ENCODE measurements around the gene DUSP9. TPM values are rescaled to one million over a fixed set of nuclear protein-coding genes. Genes with fewer than 3 reads are reported as not detected.
A peak's percentile ranks its signal among the peaks of the same experiment; 100 is the strongest.

The DUSP9 gene
- total and polyA plus RNA-seq, 12 donors, result 0.11 to 15.9 (median 0.24) TPM; not detected in 6

DNA sequence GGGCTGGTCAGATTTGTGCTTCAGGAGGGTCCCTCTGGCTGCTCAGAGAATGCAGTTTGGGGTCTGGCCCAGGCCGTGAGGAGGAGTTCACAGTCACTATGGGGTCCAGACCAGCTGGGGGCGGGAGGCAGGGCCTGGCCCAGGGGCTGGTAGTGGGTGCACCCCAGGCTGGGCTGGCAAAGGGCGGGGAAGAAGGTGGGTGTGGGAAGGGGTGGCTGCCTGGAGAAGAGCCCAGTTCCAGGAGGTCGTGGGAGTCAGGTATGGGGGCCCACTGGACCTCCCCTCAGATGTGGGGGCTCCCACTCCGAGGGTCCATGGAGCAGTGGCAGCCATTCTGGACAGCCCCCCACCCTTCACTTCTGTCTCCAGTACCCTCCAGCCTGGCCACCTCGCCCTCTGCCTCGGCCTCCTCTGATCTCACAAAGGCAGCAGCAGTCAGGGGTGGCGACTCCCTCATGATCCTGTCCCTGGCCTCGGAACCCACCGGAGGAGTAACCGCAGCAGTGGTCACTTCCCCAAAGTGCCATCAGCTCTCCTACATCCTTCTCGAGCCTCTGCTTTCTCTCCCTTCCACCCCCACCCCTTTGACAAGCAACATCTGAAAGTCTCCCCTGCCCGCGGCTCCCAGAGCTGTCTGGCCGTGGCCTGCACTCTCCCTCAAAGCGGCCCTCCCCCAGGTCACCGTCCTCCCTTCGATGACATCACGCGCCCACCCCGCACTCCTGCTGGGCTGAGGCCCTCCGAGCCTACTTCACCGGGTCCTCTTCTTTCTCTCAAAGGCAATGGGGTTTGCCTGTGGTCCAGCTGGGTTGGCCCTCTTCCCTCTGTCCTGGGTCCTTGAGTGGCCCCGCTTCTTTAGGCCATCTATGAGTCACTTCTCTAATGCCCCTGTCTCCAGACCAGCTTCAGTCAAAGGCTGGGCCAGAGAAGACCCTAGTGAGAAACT, 39.0 kb downstream of the DUSP9 start:
- Histone ChIP-seq H3K4me3 (no peak overlapping the region), H3K9me3 (replicated peaks in 1 of 3) (no peaks in the 10 kb centered on the region), H3K4me1 (replicated peaks in 1 of 2) (no peaks in the 10 kb centered on the region), H3K27ac (no peak overlapping the region), H3K27me3 (peaks cover 9% of the 10 kb centered on the region), H3K36me3 (replicated peaks in 1 of 2) (no peaks in the 10 kb centered on the region)
- WGBS, 4 donors, result 75 to 89% (median 78%) methylated on average over 8 to 24 of the region's 24 CpGs
- intact Hi-C loops (cut with DNase I), result no loop called here
- peak in 3 of 7 donors; percentile 9 to 16 (median 14) for DNase-seq
- no peak for TF ChIP-seq POLR2A (IDR thresholded peaks at IDR 0.05)
- TF ChIP-seq, protein P1, sequence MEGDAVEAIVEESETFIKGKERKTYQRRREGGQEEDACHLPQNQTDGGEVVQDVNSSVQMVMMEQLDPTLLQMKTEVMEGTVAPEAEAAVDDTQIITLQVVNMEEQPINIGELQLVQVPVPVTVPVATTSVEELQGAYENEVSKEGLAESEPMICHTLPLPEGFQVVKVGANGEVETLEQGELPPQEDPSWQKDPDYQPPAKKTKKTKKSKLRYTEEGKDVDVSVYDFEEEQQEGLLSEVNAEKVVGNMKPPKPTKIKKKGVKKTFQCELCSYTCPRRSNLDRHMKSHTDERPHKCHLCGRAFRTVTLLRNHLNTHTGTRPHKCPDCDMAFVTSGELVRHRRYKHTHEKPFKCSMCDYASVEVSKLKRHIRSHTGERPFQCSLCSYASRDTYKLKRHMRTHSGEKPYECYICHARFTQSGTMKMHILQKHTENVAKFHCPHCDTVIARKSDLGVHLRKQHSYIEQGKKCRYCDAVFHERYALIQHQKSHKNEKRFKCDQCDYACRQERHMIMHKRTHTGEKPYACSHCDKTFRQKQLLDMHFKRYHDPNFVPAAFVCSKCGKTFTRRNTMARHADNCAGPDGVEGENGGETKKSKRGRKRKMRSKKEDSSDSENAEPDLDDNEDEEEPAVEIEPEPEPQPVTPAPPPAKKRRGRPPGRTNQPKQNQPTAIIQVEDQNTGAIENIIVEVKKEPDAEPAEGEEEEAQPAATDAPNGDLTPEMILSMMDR (IDR thresholded peaks at IDR 0.05), result no peak

DNA sequence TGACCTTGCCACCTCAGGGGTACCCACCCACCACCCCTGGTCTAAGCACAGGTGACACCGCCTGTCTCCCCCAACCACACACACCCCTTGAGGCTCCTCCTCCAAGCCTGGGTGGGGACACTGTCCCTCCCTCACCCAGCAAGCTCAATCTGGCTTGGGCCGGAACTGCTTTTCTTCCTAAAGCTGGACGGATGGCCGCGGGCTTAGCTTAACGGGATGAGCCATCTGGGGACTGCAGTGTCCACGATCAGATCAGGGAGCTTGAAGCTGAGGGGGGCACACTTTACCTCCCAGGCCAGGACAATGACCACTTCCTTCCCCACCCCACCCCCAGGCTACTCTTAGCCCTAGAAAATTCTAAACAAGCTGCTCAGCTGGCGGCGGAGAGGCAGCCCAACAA, 39.7 kb downstream of the DUSP9 start:
- H3K4me1 ChIP-seq (replicated peaks in 1 of 2), result no peaks in the 10 kb centered on the region
- no peak overlapping the region for H3K4me3 ChIP-seq
- DNase-seq, result peak in 1 of 7 donors; percentile 17
- H3K27me3 ChIP-seq, result peaks cover 9% of the 10 kb centered on the region
- H3K9me3 ChIP-seq (replicated peaks in 1 of 3), result no peaks in the 10 kb centered on the region
- WGBS, 4 donors, result 54 to 84% (median 65%) methylated on average over 6 to 9 of the region's 9 CpGs; no CpG with 5 or more reads in 1 of the 4 donors
- no peak for TF ChIP-seq POLR2A (IDR thresholded peaks at IDR 0.05)
- TF ChIP-seq, protein P1 (IDR thresholded peaks at IDR 0.05), result no peak
- intact Hi-C loops (cut with DNase I), result no loop called here
- no peak overlapping the region for H3K27ac ChIP-seq
- no peaks in the 10 kb centered on the region for H3K36me3 ChIP-seq (replicated peaks in 1 of 2)

DNA sequence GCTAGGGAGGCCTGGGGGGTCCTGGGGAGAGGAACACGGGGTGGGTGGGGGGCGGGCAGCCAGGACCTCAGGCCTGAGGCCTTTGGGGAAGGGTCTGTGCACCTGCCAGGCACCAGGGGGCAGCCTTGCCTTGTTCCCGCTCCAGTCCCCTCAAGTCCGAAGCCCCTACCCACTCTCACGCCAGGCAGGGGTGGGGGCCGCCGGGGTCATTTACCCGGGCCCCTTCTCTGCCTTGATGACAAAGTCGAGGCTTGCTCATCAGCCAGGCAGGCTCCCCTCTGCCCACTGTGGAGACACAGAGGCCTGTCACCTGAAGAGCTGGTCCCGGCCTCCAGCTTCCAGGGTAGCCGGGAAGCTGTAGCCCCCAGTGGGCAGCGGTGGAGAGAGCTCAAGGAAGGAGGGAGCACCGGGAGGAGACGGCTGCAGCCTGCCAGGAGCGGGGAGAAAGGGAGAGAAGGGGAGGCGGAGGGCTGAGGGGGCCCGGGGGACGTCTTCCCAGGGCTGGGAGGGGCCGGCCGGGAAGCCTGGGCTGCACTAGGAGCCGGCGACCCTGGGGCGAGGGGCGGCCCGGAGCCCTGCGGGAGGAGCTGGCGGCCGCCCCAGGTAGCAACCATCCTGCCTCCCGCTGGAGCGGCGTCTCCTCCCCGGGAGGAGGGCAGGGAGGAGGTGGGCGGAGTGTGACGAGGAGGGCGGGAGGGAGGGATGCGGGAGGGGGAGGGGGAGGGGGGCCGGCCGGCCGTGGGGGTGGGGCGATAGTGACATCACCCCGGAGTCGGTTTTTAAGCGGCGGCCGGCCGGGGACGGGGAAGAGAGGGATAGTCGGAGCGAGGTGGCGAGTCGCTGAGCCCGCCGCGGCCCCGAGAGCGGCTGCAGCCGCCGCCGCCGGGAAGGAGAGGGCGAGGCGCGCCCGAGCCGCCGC, 40.4 kb downstream of the DUSP9 start, which contains the start of gene SLC6A8:
SLC6A8 (plus strand) TSS at position 806 of the 919 bp plus-strand sequence. CDS start 649 bp downstream, outside the sequence.
- Histone ChIP-seq H3K27ac (peak within 1 kb of the TSS in 3 of 5 donors; percentile 70 to 84 (median 74)), H3K4me3 (peak within 1 kb of the TSS in 1 of 4 donors; percentile 57), H3K4me1 (replicated peaks in 1 of 2) (no peaks in the 10 kb centered on the region), H3K27me3 (peaks cover 9% of the 10 kb centered on the region), H3K9me3 (replicated peaks in 1 of 3) (no peaks in the 10 kb centered on the region), H3K36me3 (replicated peaks in 1 of 2) (no peaks in the 10 kb centered on the region)
- peak; percentile 69 to 80 (median 75) for DNase-seq
- WGBS, 4 donors, result 3 to 28% (median 23%) methylated on average over 31 to 32 of the region's 66 CpGs; no CpG with 5 or more reads in 1 of the 4 donors
- TF ChIP-seq, protein P1 (IDR thresholded peaks at IDR 0.05), result peak in 2 of 6 experiments; percentile 8 to 32
- peak; percentile 78 to 83 for TF ChIP-seq POLR2A (IDR thresholded peaks at IDR 0.05)
- intact Hi-C loops (cut with DNase I), result no loop called here
